ENCODE results near the gene CCT7.

GRCh38 chr2:73225513-73226360 lies 8.4 kb upstream of the CCT7 start:
- TF ChIP-seq CTCF (IDR thresholded peaks at IDR 0.05; ENCODE audit: low read depth, low read length) (no peak), EZH2phosphoT487 (IDR thresholded peaks at IDR 0.05; ENCODE audit: low read depth) (no peak)
